Epithelial cell of esophagus (primary cell): Measurements from ENCODE around the gene CCL24.
"Not testable (repeated sequence)": the region's sequence is repeated elsewhere in the genome, so short reads cannot be mapped to it uniquely, and the experiment has no call there.

Experiments used
- DNase-seq: peaks from one replicate; pipeline ENCODE4 v3.0.0; 2010; ENCODE audit warnings: low read depth
- H3K4me3 ChIP-seq: 2 replicates; pipeline ENCODE4 v1.5.1; 2011; ENCODE audit warnings: mild to moderate bottlenecking, low read length, control low read depth
- CTCF ChIP-seq: IDR thresholded peaks from 2 replicates; pipeline ENCODE4 v1.5.1; 2011; ENCODE audit warnings: low read depth, mild to moderate bottlenecking, low read length, control low read depth, inconsistent platforms; ENCODE audit not compliant: insufficient read depth; ENCODE audit errors: missing control alignments

Gene CCL24

DNA sequence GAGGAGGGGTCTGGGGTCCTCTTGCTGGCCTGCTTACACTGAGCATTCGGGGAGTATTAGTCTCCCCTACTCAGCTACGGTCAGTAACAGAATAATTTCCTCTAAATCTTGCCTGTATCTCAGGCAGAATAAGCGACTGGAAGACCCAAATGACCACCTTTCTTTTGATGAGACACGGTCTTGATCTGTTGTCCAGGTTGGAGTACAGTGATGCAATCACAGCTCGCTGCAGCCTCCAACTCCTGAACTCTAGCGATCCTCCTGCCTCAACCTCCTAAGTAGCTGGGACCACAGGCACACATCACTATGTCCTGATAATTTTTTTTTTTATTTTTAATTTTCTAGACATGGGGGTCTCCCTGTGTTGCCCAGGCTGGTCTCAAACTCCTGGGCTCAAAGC is 17.2 kb downstream of the CCL24 start:
- no peak for TF ChIP-seq CTCF
- DNase-seq: no peak
- no peak overlapping the region for H3K4me3 ChIP-seq

- no peak for TF ChIP-seq CTCF
- H3K4me3 ChIP-seq: no peak overlapping the region
- DNase-seq: no peak
Observed at GRCh38 chr7:75795831-75796285, 17.7 kb downstream of the CCL24 start.

- no peak for DNase-seq
- no peak overlapping the region for H3K4me3 ChIP-seq
- TF ChIP-seq CTCF: no peak
Observed at GRCh38 chr7:75793676-75794075, 19.9 kb downstream of the CCL24 start.

- H3K4me3 ChIP-seq, DNase-seq: not testable (repeated sequence)
Observed at GRCh38 chr7:75792567-75792966, 21.0 kb downstream of the CCL24 start.

DNA sequence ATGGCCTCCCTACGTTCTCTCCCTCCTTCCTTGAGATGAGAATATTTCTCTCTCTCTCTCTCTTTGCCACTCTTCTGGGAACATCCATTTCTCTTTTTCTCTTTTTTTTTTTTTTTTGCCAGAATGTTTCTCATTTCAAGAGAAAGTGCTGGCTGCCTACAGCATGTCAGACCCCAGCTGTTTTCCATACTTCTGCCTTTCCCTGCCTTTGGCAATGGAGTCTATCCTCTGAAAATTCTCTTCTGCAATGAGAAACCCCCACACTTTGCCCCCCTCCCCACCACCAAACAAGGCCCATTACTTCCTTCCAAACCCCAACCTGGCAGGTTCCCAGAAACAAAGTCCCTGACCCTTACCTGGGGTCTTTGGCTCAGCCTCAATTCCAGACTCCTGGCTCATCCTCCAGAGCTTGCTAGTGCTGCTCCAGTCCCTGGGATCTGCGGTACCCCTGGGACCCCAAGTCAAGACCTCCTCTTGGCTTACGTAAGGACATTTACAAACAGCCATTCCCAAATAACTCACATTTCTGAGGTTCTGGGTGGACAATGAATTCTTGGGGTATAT is 24.2 kb downstream of the CCL24 start:
- TF ChIP-seq CTCF: no peak

DNA sequence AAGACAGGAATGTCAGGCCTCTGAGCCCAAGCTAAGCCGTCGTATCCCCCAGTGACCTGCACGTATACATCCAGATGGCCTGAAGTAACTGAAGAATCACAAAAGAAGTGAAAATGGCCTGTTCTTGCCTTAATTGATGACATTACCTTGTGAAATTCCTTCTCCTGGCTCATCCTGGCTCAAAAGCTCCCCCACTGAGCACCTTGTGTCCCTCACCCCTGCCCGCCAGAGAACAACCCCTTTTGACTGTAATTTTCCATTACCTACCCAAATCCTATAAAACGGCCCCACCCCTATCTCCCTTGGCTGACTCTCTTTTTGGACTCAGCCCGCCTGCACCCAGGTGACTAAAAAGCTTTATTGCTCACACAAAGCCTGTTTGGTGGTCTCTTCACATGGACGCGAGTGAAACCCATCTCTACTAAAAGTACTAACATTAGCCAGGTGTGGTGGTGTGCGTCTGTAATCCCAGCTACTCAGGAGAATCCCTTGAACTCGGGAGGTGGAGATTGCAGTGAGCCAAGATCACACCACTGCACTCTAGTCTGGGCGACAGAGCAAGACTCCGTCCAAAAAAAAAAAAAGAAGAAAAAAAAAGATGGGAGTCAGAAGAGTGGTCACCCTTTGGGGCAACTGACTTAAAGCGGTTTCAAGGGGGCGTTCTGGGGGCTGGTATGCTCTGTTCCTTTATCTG is 25.3 kb downstream of the CCL24 start:
- DNase-seq, H3K4me3 ChIP-seq: not testable (repeated sequence)

More for the DNA sequence above, 24.2 kb downstream of the CCL24 start:
- no peak for DNase-seq
- no peak overlapping the region for H3K4me3 ChIP-seq

DNA sequence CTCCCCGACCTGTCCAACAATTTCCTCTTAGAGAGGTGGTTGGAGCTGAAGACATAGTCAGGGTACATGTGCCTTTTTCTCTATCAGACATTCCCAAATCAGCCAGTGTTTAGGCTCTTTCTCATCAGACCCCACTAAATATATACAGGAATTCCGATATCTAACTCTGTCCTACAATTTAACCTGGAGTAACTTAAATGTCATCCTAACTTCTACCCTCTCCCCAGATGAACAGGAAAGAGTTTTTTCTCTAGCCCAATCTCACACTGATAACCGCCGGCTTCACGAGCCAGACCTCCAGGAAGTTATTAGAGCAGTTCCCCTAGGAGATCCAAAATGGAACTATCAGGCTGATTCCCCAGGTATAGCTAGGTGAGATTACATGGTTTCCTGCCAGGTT is 30.5 kb downstream of the CCL24 start:
- not testable (repeated sequence) for DNase-seq, H3K4me3 ChIP-seq

- H3K4me3 ChIP-seq, DNase-seq: not testable (repeated sequence)
Observed at GRCh38 chr7:75780647-75781273, 32.8 kb downstream of the CCL24 start.

DNA sequence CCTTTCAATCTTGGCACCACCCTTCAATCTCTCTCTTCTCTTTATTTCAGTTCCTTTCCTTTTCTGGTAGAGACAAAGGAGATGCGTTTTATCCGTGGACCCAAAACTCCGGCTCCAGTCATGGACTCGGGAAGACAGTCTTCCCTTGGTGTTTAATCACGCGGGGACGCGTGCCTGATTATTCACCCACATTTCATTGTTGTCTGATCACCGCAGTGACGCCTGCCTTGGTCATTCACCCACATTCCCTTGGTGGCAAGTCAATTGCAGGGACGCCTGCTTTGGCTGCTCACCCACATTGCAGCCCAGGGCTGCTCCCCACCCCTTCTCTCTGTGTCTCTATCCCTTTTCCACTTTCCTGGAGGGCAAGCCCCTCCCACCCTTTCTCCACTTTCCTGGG is 34.1 kb downstream of the CCL24 start:
- not testable (repeated sequence) for H3K4me3 ChIP-seq
- peak; percentile 61 for DNase-seq

- H3K4me3 ChIP-seq, DNase-seq: not testable (repeated sequence)
Observed at GRCh38 chr7:75779035-75779434, 34.6 kb downstream of the CCL24 start.
